IMR-90 (cell line): Measurements from ENCODE around the gene ITIH2. TPM values are rescaled to one million over a fixed set of nuclear protein-coding genes. Genes with fewer than 3 reads are reported as not detected.
"Not testable (repeated sequence)": the region's sequence is repeated elsewhere in the genome, so short reads cannot be mapped to it uniquely, and the experiment has no call there.

Experiments used
- ATAC-seq: fragments of 200-7000 bp; cut with Tn5 transposase; 2 replicates; pipeline ENCODE4 v1.9.1; 2020; ENCODE audit warnings: low read depth, mild to moderate bottlenecking, moderate library complexity
- BruUV-seq: library from RNA; stranded (reverse); fragments of 400-500 nt; replicated peaks from 2 replicates; lab custom pipeline; 2021; lab: Mats Ljungman, UMichigan
- CTCF ChIA-PET: fragments of 300-600 bp; formaldehyde crosslinking; extraction: SDS; loops from one replicate; lab custom pipeline; 2021; ENCODE audit warnings: antibody characterized with exemption; lab: Yijun Ruan, JAX
- POLR2A ChIA-PET: fragments of 300-600 bp; sonication (Branson Sonifier 250); formaldehyde crosslinking; loops from one replicate; lab custom pipeline; 2022; ENCODE audit warnings: antibody characterized with exemption; ENCODE audit not compliant: unreplicated experiment; lab: Charles Lee
- DNase-seq: peaks from one replicate; pipeline ENCODE4 v3.0.0; 2013
- H2AFZ ChIP-seq: replicated peaks from 2 replicates; pipeline ENCODE3; 2013; ENCODE audit warnings: low read length, mild to moderate bottlenecking; ENCODE audit not compliant: poor library complexity
- H2AK5ac ChIP-seq: 2 replicates; pipeline ENCODE4 v1.6.1; 2013; ENCODE audit warnings: low read depth, low read length, inconsistent platforms
- H2AK9ac ChIP-seq: replicated peaks from 2 replicates; pipeline ENCODE3; 2013; ENCODE audit warnings: mild to moderate bottlenecking, low read depth, low read length, moderate library complexity; ENCODE audit not compliant: poor library complexity
- H2BK120ac ChIP-seq: 2 replicates; pipeline ENCODE4 v1.6.1; 2013; ENCODE audit warnings: low read depth, low read length, inconsistent platforms
- H2BK15ac ChIP-seq: 3 replicates; pipeline ENCODE4 v1.6.1; 2013; ENCODE audit warnings: low read depth, low read length, inconsistent platforms
- H2BK20ac ChIP-seq: 2 replicates; pipeline ENCODE4 v1.6.1; 2013; ENCODE audit warnings: low read depth, mild to moderate bottlenecking, inconsistent platforms, low read length, moderate library complexity
- H2BK5ac ChIP-seq: 2 replicates; pipeline ENCODE4 v1.6.1; 2013; ENCODE audit warnings: mild to moderate bottlenecking, low read depth, low read length, inconsistent platforms; ENCODE audit not compliant: poor library complexity, severe bottlenecking
- H3K14ac ChIP-seq: replicated peaks from 2 replicates; pipeline ENCODE4 v1.6.1; 2013; ENCODE audit warnings: low read depth, low read length, inconsistent platforms
- H3K18ac ChIP-seq: 2 replicates; pipeline ENCODE4 v1.6.1; 2013; ENCODE audit warnings: low read depth, low read length, control low read depth
- H3K23ac ChIP-seq: 2 replicates; pipeline ENCODE4 v1.6.1; 2013; ENCODE audit warnings: low read depth, low read length, inconsistent platforms
- H3K27ac ChIP-seq: 2 replicates; pipeline ENCODE4 v1.5.1; 2013; ENCODE audit warnings: mild to moderate bottlenecking, control low read depth, low read length; ENCODE audit not compliant: insufficient read depth
- H3K27me3 ChIP-seq: 2 replicates; pipeline ENCODE4 v1.6.1; 2013; ENCODE audit warnings: low read length; ENCODE audit not compliant: control insufficient read depth, insufficient read depth
- H3K36me3 ChIP-seq: 2 replicates; pipeline ENCODE4 v1.6.1; 2013; ENCODE audit warnings: low read length, mixed read lengths; ENCODE audit not compliant: control insufficient read depth, insufficient read depth
- H3K4ac ChIP-seq: 2 replicates; pipeline ENCODE4 v1.6.1; 2013; ENCODE audit warnings: low read depth, low read length, inconsistent platforms
- H3K4me1 ChIP-seq: 2 replicates; pipeline ENCODE4 v1.6.1; 2013; ENCODE audit warnings: low read length, mixed read lengths; ENCODE audit not compliant: control insufficient read depth, insufficient read depth
- H3K4me2 ChIP-seq: 2 replicates; pipeline ENCODE4 v1.6.1; 2013; ENCODE audit warnings: low read depth, mild to moderate bottlenecking, control low read depth, low read length, moderate library complexity
- H3K4me3 ChIP-seq: 2 replicates; pipeline ENCODE4 v1.5.1; 2013; ENCODE audit warnings: low read depth, mild to moderate bottlenecking, control low read depth, low read length, moderate library complexity; ENCODE audit not compliant: insufficient read depth
- H3K56ac ChIP-seq: 2 replicates; pipeline ENCODE4 v1.6.1; 2013; ENCODE audit warnings: low read length, inconsistent platforms; ENCODE audit not compliant: insufficient read depth; ENCODE audit errors: extremely low read depth
- H3K79me1 ChIP-seq, 2 experiments: 2 replicates each; pipeline ENCODE4 v1.6.1; 2013; ENCODE audit warnings: low read length in 2 of 2, inconsistent platforms in 1 of 2, low read depth in 1 of 2
- H3K9ac ChIP-seq: 2 replicates; pipeline ENCODE4 v1.6.1; 2013; ENCODE audit warnings: low read depth, low read length, control low read depth
- H3K9me1 ChIP-seq: 2 replicates; pipeline ENCODE4 v1.6.1; 2013; ENCODE audit warnings: low read length, inconsistent platforms; ENCODE audit not compliant: insufficient read depth
- H3K9me3 ChIP-seq: 2 replicates; pipeline ENCODE4 v1.6.1; 2013; ENCODE audit warnings: low read length; ENCODE audit not compliant: control insufficient read depth, insufficient read depth
- H4K20me1 ChIP-seq: 2 replicates; pipeline ENCODE4 v1.6.1; 2013; ENCODE audit warnings: low read length, inconsistent platforms; ENCODE audit not compliant: insufficient read depth
- H4K5ac ChIP-seq: 2 replicates; pipeline ENCODE4 v1.6.1; 2013; ENCODE audit warnings: mild to moderate bottlenecking, low read depth, low read length, control low read depth
- H4K8ac ChIP-seq, 2 experiments: 2 replicates each; pipeline ENCODE4 v1.6.1; 2013; ENCODE audit warnings: low read depth in 2 of 2, low read length in 2 of 2, control low read depth in 1 of 2, inconsistent platforms in 1 of 2
- H4K91ac ChIP-seq: 2 replicates; pipeline ENCODE4 v1.6.1; 2013; ENCODE audit warnings: low read depth, low read length, inconsistent platforms; ENCODE audit not compliant: insufficient read depth
- dilution Hi-C: fragments of 300-500 bp; cut with HindIII; formaldehyde crosslinking; loops from one replicate; pipeline ENCODE4 v1.14.3; 2018; ENCODE audit warnings: low sequenced_read_pairs; ENCODE audit not compliant: unreplicated experiment
- in situ Hi-C: fragments of 300-500 bp; cut with MboI; formaldehyde crosslinking; loops from 3 replicates; pipeline ENCODE4 v1.14.3; 2019; ENCODE audit warnings: low sequenced_read_pairs, inconsistent platforms, mixed read lengths
- intact Hi-C: fragments of 100-400 bp; cut with micrococcal nuclease; formaldehyde crosslinking; loops from 2 replicates; pipeline ENCODE4 v1.10.0; 2022
- polyA plus RNA-seq, 3 experiments: library from polyadenylated mRNA; depleted of rRNA; stranded (reverse); fragments of >200 nt; gene quantifications; 2 replicates each; pipeline ENCODE4 v1.2.3, GENCODE V29; 2012; ENCODE audit warnings: low replicate concordance in 1 of 3
- total RNA-seq: library from RNA; depleted of rRNA; stranded (reverse); fragments of >200 nt; gene quantifications from 2 replicates; pipeline ENCODE4 v1.2.3, GENCODE V29; 2012

Gene ITIH2
- total and polyA plus RNA-seq, 2 of the 4 experiments (the other 2 are of a cell fraction), result not detected

GRCh38 chr10:7693194-7693593 lies 9.9 kb upstream of the ITIH2 start:
- H3K9ac ChIP-seq, H2BK5ac ChIP-seq, DNase-seq, CTCF ChIA-PET, H2AK9ac ChIP-seq, H3K23ac ChIP-seq, in situ Hi-C loops, intact Hi-C loops, H3K79me1 ChIP-seq, H3K4me3 ChIP-seq, H3K9me1 ChIP-seq, H3K14ac ChIP-seq, BruUV-seq, H3K4me1 ChIP-seq, H3K36me3 ChIP-seq, dilution Hi-C loops, H2BK120ac ChIP-seq, H3K18ac ChIP-seq, H4K91ac ChIP-seq, H4K20me1 ChIP-seq, H2AK5ac ChIP-seq, H3K27me3 ChIP-seq, POLR2A ChIA-PET, H3K27ac ChIP-seq, H3K4ac ChIP-seq, H2AFZ ChIP-seq, H3K56ac ChIP-seq, H2BK20ac ChIP-seq, H3K9me3 ChIP-seq, H4K8ac ChIP-seq, ATAC-seq, H4K5ac ChIP-seq, H2BK15ac ChIP-seq, H3K4me2 ChIP-seq: not testable (repeated sequence)
